Endothelial cell of umbilical vein (primary cell): ENCODE results near the gene PELI3.

Experiments
- EZH2 ChIP-seq: IDR thresholded peaks from 2 replicates; pipeline ENCODE4 v1.6.1; 2012; ENCODE audit warnings: borderline replicate concordance, low read depth, mild to moderate bottlenecking, moderate library complexity, low read length, inconsistent platforms; ENCODE audit not compliant: severe bottlenecking
- FOS ChIP-seq: IDR thresholded peaks from 2 replicates; pipeline ENCODE4 v1.6.1; 2011; ENCODE audit warnings: mild to moderate bottlenecking, low read length, moderate library complexity, borderline replicate concordance; ENCODE audit not compliant: insufficient read depth
- GATA2 ChIP-seq: IDR thresholded peaks from 2 replicates; pipeline ENCODE4 v1.7.0; 2011; ENCODE audit warnings: low read depth, mild to moderate bottlenecking, moderate library complexity, mixed read lengths, low read length; ENCODE audit not compliant: insufficient read length, insufficient read depth
- JUN ChIP-seq: IDR thresholded peaks from 2 replicates; pipeline ENCODE4 v1.6.1; 2011; ENCODE audit warnings: borderline replicate concordance, low read depth; ENCODE audit not compliant: insufficient read length, insufficient read depth
- MYC ChIP-seq: IDR thresholded peaks from one replicate; pipeline ENCODE4 v1.6.1; 2011; ENCODE audit warnings: mild to moderate bottlenecking, low read depth, low read length
- POLR2A ChIP-seq: IDR thresholded peaks from 2 replicates; pipeline ENCODE4 v1.6.1; 2012; ENCODE audit warnings: low read depth, mild to moderate bottlenecking, control low read depth, low read length
- POLR2AphosphoS5 ChIP-seq: IDR thresholded peaks from 2 replicates; pipeline ENCODE4 v1.6.1; 2012; ENCODE audit warnings: low read depth, mild to moderate bottlenecking, control low read depth, low read length, moderate library complexity; ENCODE audit not compliant: insufficient read depth
- TF ChIP-seq, protein P1 (sequence below), 2 donors: IDR thresholded peaks; 1 replicate in 1 of 2; 2 replicates in 1 of 2; pipeline ENCODE4 v1.5.1; 2011; ENCODE audit warnings: low read length in 2 of 2, mild to moderate bottlenecking in 2 of 2, moderate library complexity in 2 of 2, control low read depth in 1 of 2, inconsistent platforms in 1 of 2, low read depth in 1 of 2; ENCODE audit not compliant: insufficient read depth in 1 of 2; ENCODE audit errors: extremely low read depth in 1 of 2
- TF ChIP-seq, protein P2 (sequence below): IDR thresholded peaks from 2 replicates; pipeline ENCODE4 v1.6.1; 2011; ENCODE audit not compliant: insufficient read depth, insufficient read length

DNA sequence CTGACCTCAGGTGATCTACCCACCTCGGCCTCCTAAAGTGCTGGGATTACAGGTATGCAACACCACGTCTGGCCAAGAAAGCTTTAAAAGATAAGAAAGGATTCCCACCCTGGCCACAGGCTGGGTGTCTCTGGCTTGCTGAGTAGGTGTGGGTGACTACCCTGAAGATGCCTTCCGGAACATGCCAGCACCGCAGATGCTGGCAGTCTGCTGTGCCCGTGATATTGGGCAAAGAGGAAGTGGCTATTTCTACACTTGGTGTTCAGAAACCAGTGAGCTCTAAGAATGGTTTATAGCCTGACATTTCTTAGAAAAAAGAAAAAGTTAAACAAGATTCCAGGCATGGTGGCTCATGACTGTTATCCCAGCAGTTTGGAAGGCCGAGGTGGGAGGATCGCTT lies 34.1 kb upstream of the PELI3 start:
- TF ChIP-seq, protein P1, sequence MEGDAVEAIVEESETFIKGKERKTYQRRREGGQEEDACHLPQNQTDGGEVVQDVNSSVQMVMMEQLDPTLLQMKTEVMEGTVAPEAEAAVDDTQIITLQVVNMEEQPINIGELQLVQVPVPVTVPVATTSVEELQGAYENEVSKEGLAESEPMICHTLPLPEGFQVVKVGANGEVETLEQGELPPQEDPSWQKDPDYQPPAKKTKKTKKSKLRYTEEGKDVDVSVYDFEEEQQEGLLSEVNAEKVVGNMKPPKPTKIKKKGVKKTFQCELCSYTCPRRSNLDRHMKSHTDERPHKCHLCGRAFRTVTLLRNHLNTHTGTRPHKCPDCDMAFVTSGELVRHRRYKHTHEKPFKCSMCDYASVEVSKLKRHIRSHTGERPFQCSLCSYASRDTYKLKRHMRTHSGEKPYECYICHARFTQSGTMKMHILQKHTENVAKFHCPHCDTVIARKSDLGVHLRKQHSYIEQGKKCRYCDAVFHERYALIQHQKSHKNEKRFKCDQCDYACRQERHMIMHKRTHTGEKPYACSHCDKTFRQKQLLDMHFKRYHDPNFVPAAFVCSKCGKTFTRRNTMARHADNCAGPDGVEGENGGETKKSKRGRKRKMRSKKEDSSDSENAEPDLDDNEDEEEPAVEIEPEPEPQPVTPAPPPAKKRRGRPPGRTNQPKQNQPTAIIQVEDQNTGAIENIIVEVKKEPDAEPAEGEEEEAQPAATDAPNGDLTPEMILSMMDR (IDR thresholded peaks at IDR 0.05; ENCODE audit: extremely low read depth in 1 of 2, insufficient read depth in 1 of 2, low read depth in 1 of 2, low read length in 2 of 2), result no peak
- no peak for TF ChIP-seq POLR2A
- TF ChIP-seq, protein P2, sequence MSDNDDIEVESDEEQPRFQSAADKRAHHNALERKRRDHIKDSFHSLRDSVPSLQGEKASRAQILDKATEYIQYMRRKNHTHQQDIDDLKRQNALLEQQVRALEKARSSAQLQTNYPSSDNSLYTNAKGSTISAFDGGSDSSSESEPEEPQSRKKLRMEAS, result no peak
- TF ChIP-seq POLR2AphosphoS5, result no peak
- no peak for TF ChIP-seq MYC
- no peak for TF ChIP-seq EZH2
- TF ChIP-seq JUN, result no peak
- TF ChIP-seq GATA2, result no peak
- TF ChIP-seq FOS, result no peak
